IMR-90 (cell line): Measurements from ENCODE around the gene RESF1. TPM values are rescaled to one million over a fixed set of nuclear protein-coding genes. Genes with fewer than 3 reads are reported as not detected.

ENCODE experiments used
- ATAC-seq: fragments of 200-7000 bp; cut with Tn5 transposase; 2 replicates; pipeline ENCODE4 v1.9.1; 2020; ENCODE audit warnings: low read depth, mild to moderate bottlenecking, moderate library complexity
- BruUV-seq: library from RNA; stranded (reverse); fragments of 400-500 nt; replicated peaks from 2 replicates; lab custom pipeline; 2021; lab: Mats Ljungman, UMichigan
- CTCF ChIA-PET: fragments of 300-600 bp; formaldehyde crosslinking; extraction: SDS; loops from one replicate; lab custom pipeline; 2021; ENCODE audit warnings: antibody characterized with exemption; lab: Yijun Ruan, JAX
- POLR2A ChIA-PET: fragments of 300-600 bp; sonication (Branson Sonifier 250); formaldehyde crosslinking; loops from one replicate; lab custom pipeline; 2022; ENCODE audit warnings: antibody characterized with exemption; ENCODE audit not compliant: unreplicated experiment; lab: Charles Lee
- DNase-seq: peaks from one replicate; pipeline ENCODE4 v3.0.0; 2013
- H2AFZ ChIP-seq: replicated peaks from 2 replicates; pipeline ENCODE3; 2013; ENCODE audit warnings: low read length, mild to moderate bottlenecking; ENCODE audit not compliant: poor library complexity
- H2AK5ac ChIP-seq: 2 replicates; pipeline ENCODE4 v1.6.1; 2013; ENCODE audit warnings: low read depth, low read length, inconsistent platforms
- H2AK9ac ChIP-seq: replicated peaks from 2 replicates; pipeline ENCODE3; 2013; ENCODE audit warnings: mild to moderate bottlenecking, low read depth, low read length, moderate library complexity; ENCODE audit not compliant: poor library complexity
- H2BK120ac ChIP-seq: 2 replicates; pipeline ENCODE4 v1.6.1; 2013; ENCODE audit warnings: low read depth, low read length, inconsistent platforms
- H2BK15ac ChIP-seq: 3 replicates; pipeline ENCODE4 v1.6.1; 2013; ENCODE audit warnings: low read depth, low read length, inconsistent platforms
- H2BK20ac ChIP-seq: 2 replicates; pipeline ENCODE4 v1.6.1; 2013; ENCODE audit warnings: low read depth, mild to moderate bottlenecking, inconsistent platforms, low read length, moderate library complexity
- H2BK5ac ChIP-seq: 2 replicates; pipeline ENCODE4 v1.6.1; 2013; ENCODE audit warnings: mild to moderate bottlenecking, low read depth, low read length, inconsistent platforms; ENCODE audit not compliant: poor library complexity, severe bottlenecking
- H3K14ac ChIP-seq: replicated peaks from 2 replicates; pipeline ENCODE4 v1.6.1; 2013; ENCODE audit warnings: low read depth, low read length, inconsistent platforms
- H3K18ac ChIP-seq: 2 replicates; pipeline ENCODE4 v1.6.1; 2013; ENCODE audit warnings: low read depth, low read length, control low read depth
- H3K23ac ChIP-seq: 2 replicates; pipeline ENCODE4 v1.6.1; 2013; ENCODE audit warnings: low read depth, low read length, inconsistent platforms
- H3K27ac ChIP-seq: 2 replicates; pipeline ENCODE4 v1.5.1; 2013; ENCODE audit warnings: mild to moderate bottlenecking, control low read depth, low read length; ENCODE audit not compliant: insufficient read depth
- H3K27me3 ChIP-seq: 2 replicates; pipeline ENCODE4 v1.6.1; 2013; ENCODE audit warnings: low read length; ENCODE audit not compliant: control insufficient read depth, insufficient read depth
- H3K36me3 ChIP-seq: 2 replicates; pipeline ENCODE4 v1.6.1; 2013; ENCODE audit warnings: low read length, mixed read lengths; ENCODE audit not compliant: control insufficient read depth, insufficient read depth
- H3K4ac ChIP-seq: 2 replicates; pipeline ENCODE4 v1.6.1; 2013; ENCODE audit warnings: low read depth, low read length, inconsistent platforms
- H3K4me1 ChIP-seq: 2 replicates; pipeline ENCODE4 v1.6.1; 2013; ENCODE audit warnings: low read length, mixed read lengths; ENCODE audit not compliant: control insufficient read depth, insufficient read depth
- H3K4me2 ChIP-seq: 2 replicates; pipeline ENCODE4 v1.6.1; 2013; ENCODE audit warnings: low read depth, mild to moderate bottlenecking, control low read depth, low read length, moderate library complexity
- H3K4me3 ChIP-seq: 2 replicates; pipeline ENCODE4 v1.5.1; 2013; ENCODE audit warnings: low read depth, mild to moderate bottlenecking, control low read depth, low read length, moderate library complexity; ENCODE audit not compliant: insufficient read depth
- H3K56ac ChIP-seq: 2 replicates; pipeline ENCODE4 v1.6.1; 2013; ENCODE audit warnings: low read length, inconsistent platforms; ENCODE audit not compliant: insufficient read depth; ENCODE audit errors: extremely low read depth
- H3K79me1 ChIP-seq, 2 experiments: 2 replicates each; pipeline ENCODE4 v1.6.1; 2013; ENCODE audit warnings: low read length in 2 of 2, inconsistent platforms in 1 of 2, low read depth in 1 of 2
- H3K9ac ChIP-seq: 2 replicates; pipeline ENCODE4 v1.6.1; 2013; ENCODE audit warnings: low read depth, low read length, control low read depth
- H3K9me1 ChIP-seq: 2 replicates; pipeline ENCODE4 v1.6.1; 2013; ENCODE audit warnings: low read length, inconsistent platforms; ENCODE audit not compliant: insufficient read depth
- H3K9me3 ChIP-seq: 2 replicates; pipeline ENCODE4 v1.6.1; 2013; ENCODE audit warnings: low read length; ENCODE audit not compliant: control insufficient read depth, insufficient read depth
- H4K20me1 ChIP-seq: 2 replicates; pipeline ENCODE4 v1.6.1; 2013; ENCODE audit warnings: low read length, inconsistent platforms; ENCODE audit not compliant: insufficient read depth
- H4K5ac ChIP-seq: 2 replicates; pipeline ENCODE4 v1.6.1; 2013; ENCODE audit warnings: mild to moderate bottlenecking, low read depth, low read length, control low read depth
- H4K8ac ChIP-seq, 2 experiments: 2 replicates each; pipeline ENCODE4 v1.6.1; 2013; ENCODE audit warnings: low read depth in 2 of 2, low read length in 2 of 2, control low read depth in 1 of 2, inconsistent platforms in 1 of 2
- H4K91ac ChIP-seq: 2 replicates; pipeline ENCODE4 v1.6.1; 2013; ENCODE audit warnings: low read depth, low read length, inconsistent platforms; ENCODE audit not compliant: insufficient read depth
- BHLHE40 ChIP-seq: fragments of 150-350 bp; IDR thresholded peaks from 2 replicates; pipeline ENCODE4 v1.6.1; 2016; ENCODE audit warnings: mild to moderate bottlenecking, low read depth, low read length
- CHD1 ChIP-seq: IDR thresholded peaks from 2 replicates; pipeline ENCODE4 v1.6.1; 2012; ENCODE audit warnings: low read depth, low read length, improper control_type of control experiment
- ELK1 ChIP-seq: fragments of 150-350 bp; IDR thresholded peaks from 2 replicates; pipeline ENCODE4 v1.6.1; 2016; ENCODE audit warnings: low read depth, mild to moderate bottlenecking, low read length, moderate library complexity, borderline replicate concordance
- FOS ChIP-seq: fragments of 150-350 bp; IDR thresholded peaks from 2 replicates; pipeline ENCODE4 v1.6.1; 2016; ENCODE audit warnings: low read depth, low read length
- MAFK ChIP-seq: IDR thresholded peaks from 2 replicates; pipeline ENCODE4 v1.6.1; 2012; ENCODE audit warnings: low read depth, low read length, improper control_type of control experiment
- MXI1 ChIP-seq: IDR thresholded peaks from 2 replicates; pipeline ENCODE4 v1.6.1; 2012; ENCODE audit warnings: low read depth, mild to moderate bottlenecking, low read length, moderate library complexity, borderline replicate concordance
- NFE2L2 ChIP-seq: fragments of 150-350 bp; IDR thresholded peaks from 2 replicates; pipeline ENCODE4 v1.6.1; 2016; ENCODE audit warnings: low read depth, mild to moderate bottlenecking, low read length
- RAD21 ChIP-seq: IDR thresholded peaks from 2 replicates; pipeline ENCODE4 v1.6.1; 2012; ENCODE audit warnings: low read length, improper control_type of control experiment
- RCOR1 ChIP-seq: IDR thresholded peaks from 2 replicates; pipeline ENCODE4 v1.6.1; 2012; ENCODE audit warnings: mild to moderate bottlenecking, low read length, improper control_type of control experiment; ENCODE audit not compliant: insufficient replicate concordance
- SMC3 ChIP-seq: fragments of 150-350 bp; IDR thresholded peaks from 2 replicates; pipeline ENCODE4 v1.6.1; 2016; ENCODE audit warnings: low read depth, mild to moderate bottlenecking, antibody characterized with exemption, low read length, moderate library complexity
- USF2 ChIP-seq: fragments of 150-350 bp; IDR thresholded peaks from 2 replicates; pipeline ENCODE4 v1.6.1; 2017; ENCODE audit warnings: mild to moderate bottlenecking, antibody characterized with exemption, low read length, low read depth
- WGBS, 2 experiments: methylation state at CpG; one replicate each; pipeline versions ENCODE4 v1.1.5 to v1.1.7; 2013; ENCODE audit warnings: missing lambda C conversion rate in 2 of 2; ENCODE audit not compliant: insufficient read length in 1 of 2; ENCODE audit errors: extremely low coverage in 2 of 2; 5-methylcytosine and 5-hydroxymethylcytosine counted together
- dilution Hi-C: fragments of 300-500 bp; cut with HindIII; formaldehyde crosslinking; loops from one replicate; pipeline ENCODE4 v1.14.3; 2018; ENCODE audit warnings: low sequenced_read_pairs; ENCODE audit not compliant: unreplicated experiment
- in situ Hi-C: fragments of 300-500 bp; cut with MboI; formaldehyde crosslinking; loops from 3 replicates; pipeline ENCODE4 v1.14.3; 2019; ENCODE audit warnings: low sequenced_read_pairs, inconsistent platforms, mixed read lengths
- intact Hi-C: fragments of 100-400 bp; cut with micrococcal nuclease; formaldehyde crosslinking; loops from 2 replicates; pipeline ENCODE4 v1.10.0; 2022
- polyA plus RNA-seq, 3 experiments: library from polyadenylated mRNA; depleted of rRNA; stranded (reverse); fragments of >200 nt; gene quantifications; 2 replicates each; pipeline ENCODE4 v1.2.3, GENCODE V29; 2012; ENCODE audit warnings: low replicate concordance in 1 of 3
- total RNA-seq: library from RNA; depleted of rRNA; stranded (reverse); fragments of >200 nt; gene quantifications from 2 replicates; pipeline ENCODE4 v1.2.3, GENCODE V29; 2012
- TF ChIP-seq, protein P1 (sequence below): conservative IDR thresholded peaks from 2 replicates; pipeline ENCODE4 v1.5.1; 2012; ENCODE audit warnings: mild to moderate bottlenecking, low read depth, low read length, improper control_type of control experiment

Gene RESF1
- total and polyA plus RNA-seq, 2 of the 4 experiments (the other 2 are of a cell fraction): 5.0 to 7.3 TPM

- Histone ChIP-seq H3K4me3 (no peak overlapping the region), H4K91ac (no peak overlapping the region), H3K56ac (no peak overlapping the region), H3K18ac (no peak overlapping the region), H4K5ac (no peak overlapping the region), H3K79me1 (no peaks in the 10 kb centered on the region), H3K23ac (no peak overlapping the region), H3K27ac (no peak overlapping the region), H3K9me1 (no peaks in the 10 kb centered on the region), H3K9me3 (no peaks in the 10 kb centered on the region), H2BK20ac (no peak overlapping the region), H3K27me3 (peaks cover 2% of the 10 kb centered on the region; the same call in 1 of the 2 replicates), H3K4me1 (no peaks in the 10 kb centered on the region), H2BK15ac (no peak overlapping the region), H2BK120ac (no peak overlapping the region), H2AK5ac (no peak overlapping the region), H3K4me2 (no peak overlapping the region), H3K14ac (no peak overlapping the region), H3K9ac (no peak overlapping the region), H2AFZ (peak overlapping the region; percentile 49), H3K4ac (no peak overlapping the region), H2BK5ac (no peak overlapping the region), H2AK9ac (no peak overlapping the region), H4K20me1 (no peaks in the 10 kb centered on the region), H3K36me3 (no peaks in the 10 kb centered on the region), H4K8ac (no peak overlapping the region)
- in situ Hi-C loops: no loop called here
- WGBS, 2 experiments: no CpG with 5 or more reads among the region's 5 CpGs
- dilution Hi-C loops: no loop called here
- ChIA-PET CTCF (interaction anchor here (0.6 kb wide), 1 partner anchor 81 kb away, joined by 5 read pairs; no protein-coding TSS in a partner anchor), POLR2A (no interaction called here)
- no peak for TF ChIP-seq RCOR1
- no peak for TF ChIP-seq FOS
- no peak for TF ChIP-seq RAD21
- TF ChIP-seq, protein P1, sequence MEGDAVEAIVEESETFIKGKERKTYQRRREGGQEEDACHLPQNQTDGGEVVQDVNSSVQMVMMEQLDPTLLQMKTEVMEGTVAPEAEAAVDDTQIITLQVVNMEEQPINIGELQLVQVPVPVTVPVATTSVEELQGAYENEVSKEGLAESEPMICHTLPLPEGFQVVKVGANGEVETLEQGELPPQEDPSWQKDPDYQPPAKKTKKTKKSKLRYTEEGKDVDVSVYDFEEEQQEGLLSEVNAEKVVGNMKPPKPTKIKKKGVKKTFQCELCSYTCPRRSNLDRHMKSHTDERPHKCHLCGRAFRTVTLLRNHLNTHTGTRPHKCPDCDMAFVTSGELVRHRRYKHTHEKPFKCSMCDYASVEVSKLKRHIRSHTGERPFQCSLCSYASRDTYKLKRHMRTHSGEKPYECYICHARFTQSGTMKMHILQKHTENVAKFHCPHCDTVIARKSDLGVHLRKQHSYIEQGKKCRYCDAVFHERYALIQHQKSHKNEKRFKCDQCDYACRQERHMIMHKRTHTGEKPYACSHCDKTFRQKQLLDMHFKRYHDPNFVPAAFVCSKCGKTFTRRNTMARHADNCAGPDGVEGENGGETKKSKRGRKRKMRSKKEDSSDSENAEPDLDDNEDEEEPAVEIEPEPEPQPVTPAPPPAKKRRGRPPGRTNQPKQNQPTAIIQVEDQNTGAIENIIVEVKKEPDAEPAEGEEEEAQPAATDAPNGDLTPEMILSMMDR: no peak
- no peak for TF ChIP-seq NFE2L2
- no peak for TF ChIP-seq CHD1
- TF ChIP-seq ELK1: no peak
- TF ChIP-seq MXI1: no peak
- no peak for TF ChIP-seq BHLHE40
- TF ChIP-seq USF2: no peak
- no peak for TF ChIP-seq SMC3
- TF ChIP-seq MAFK: no peak
- intact Hi-C loops: no loop called here
- BruUV-seq: no TSS peak
- DNase-seq: no peak
- no peak for ATAC-seq
These were observed 30.1 kb upstream of the RESF1 start for GRCh38 chr12:31929027-31929526.
